ENCODE data around the gene CAMK1D.
"Not testable (repeated sequence)": the region's sequence is repeated elsewhere in the genome, so short reads cannot be mapped to it uniquely, and the experiment has no call there.

Gene CAMK1D

GRCh38 chr10:12427276-12427675 is 77.9 kb downstream of the CAMK1D start:
- no peak for DNase-seq

GRCh38 chr10:12428447-12429135 is 79.2 kb downstream of the CAMK1D start:
- DNase-seq, result no peak

GRCh38 chr10:12430406-12430982 is 81.1 kb downstream of the CAMK1D start:
- DNase-seq, result no peak

GRCh38 chr10:12431151-12432101 is 82.1 kb downstream of the CAMK1D start:
- DNase-seq, result peak in 1 of 56 donors; percentile 8

GRCh38 chr10:12432402-12433189 is 83.2 kb downstream of the CAMK1D start:
- DNase-seq, result no peak

GRCh38 chr10:12434277-12434676 is 84.9 kb downstream of the CAMK1D start:
- DNase-seq, result no peak

GRCh38 chr10:12434677-12435076 is 85.3 kb downstream of the CAMK1D start:
- not testable (repeated sequence) for DNase-seq

GRCh38 chr10:12435348-12435747 is 86.0 kb downstream of the CAMK1D start:
- DNase-seq, result no peak

GRCh38 chr10:12438919-12439692 is 89.8 kb downstream of the CAMK1D start:
- DNase-seq, result no peak

GRCh38 chr10:12439767-12440166 is 90.4 kb downstream of the CAMK1D start:
- DNase-seq, result not testable (repeated sequence)

- DNase-seq, result no peak
Observed at GRCh38 chr10:12443026-12443425, 93.7 kb downstream of the CAMK1D start.

GRCh38 chr10:12444981-12445700 is 95.8 kb downstream of the CAMK1D start:
- DNase-seq, result no peak

- no peak for DNase-seq
Observed at GRCh38 chr10:12445701-12446334, 96.5 kb downstream of the CAMK1D start.

GRCh38 chr10:12448340-12448728 is 99.0 kb downstream of the CAMK1D start:
- DNase-seq, result no peak

- DNase-seq, result no peak
Observed at GRCh38 chr10:12448729-12449391, 99.5 kb downstream of the CAMK1D start.

- DNase-seq, result no peak
Observed at GRCh38 chr10:12455318-12455717, 106.0 kb downstream of the CAMK1D start.

GRCh38 chr10:12455766-12456165 is 106.4 kb downstream of the CAMK1D start:
- no peak for DNase-seq

GRCh38 chr10:12459340-12459739 is 110.0 kb downstream of the CAMK1D start:
- DNase-seq, result no peak

GRCh38 chr10:12459762-12460161 is 110.4 kb downstream of the CAMK1D start:
- DNase-seq, result no peak
